Tibial nerve (tissue), 4 donors: ENCODE measurements around the gene BRINP3. TPM values are rescaled to one million over a fixed set of nuclear protein-coding genes. Genes with fewer than 3 reads are reported as not detected.

Source experiments
- DNase-seq, 2 donors: peaks; one replicate each; pipeline ENCODE4 v3.0.0-alpha.2; 2019; ENCODE audit warnings: low spot score in 2 of 2
- H3K27ac ChIP-seq, 4 donors: fragments of 200-600 bp; sonication (generic) in 3 of 4; one replicate each; pipeline ENCODE4 v1.5.1; 2017 to 2019; ENCODE audit warnings: mild to moderate bottlenecking in 1 of 4
- H3K27me3 ChIP-seq, 2 donors: fragments of 200-600 bp; sonication (generic) in 1 of 2; one replicate each; pipeline versions ENCODE4 v1.5.1 to v1.6.0; 2017 to 2019
- H3K36me3 ChIP-seq, 3 donors: fragments of 200-600 bp; sonication (generic); one replicate each; pipeline ENCODE4 v1.5.1; 2018 to 2019
- H3K4me1 ChIP-seq, 4 donors: fragments of 200-600 bp; sonication (generic) in 3 of 4; one replicate each; pipeline ENCODE4 v1.5.1; 2017 to 2019
- H3K4me3 ChIP-seq, 4 donors: fragments of 200-600 bp; sonication (generic) in 3 of 4; one replicate each; pipeline ENCODE4 v1.5.1; 2017 to 2019; ENCODE audit warnings: mild to moderate bottlenecking in 1 of 4, moderate library complexity in 1 of 4
- H3K9me3 ChIP-seq, 4 donors: fragments of 200-600 bp; sonication (generic) in 3 of 4; one replicate each; pipeline ENCODE4 v1.5.1; 2017 to 2019
- CTCF ChIP-seq, 5 experiments: fragments of 200-600 bp in 3 of 5; fragments of 450-650 bp in 2 of 5; sonication (generic) in 3 of 5; IDR thresholded peaks; one replicate each; pipeline ENCODE4 v1.5.1; 2016 to 2019; ENCODE audit warnings: antibody characterized with exemption in 5 of 5, mild to moderate bottlenecking in 3 of 5, moderate library complexity in 2 of 5
- EP300 ChIP-seq, 2 donors: sonication (generic); formaldehyde crosslinking; IDR thresholded peaks; one replicate each; pipeline ENCODE4 v1.6.1; 2017; ENCODE audit warnings: antibody characterized with exemption in 2 of 2, mild to moderate bottlenecking in 1 of 2
- POLR2A ChIP-seq, 2 donors: fragments of 450-650 bp; IDR thresholded peaks; one replicate each; pipeline ENCODE4 v1.6.1; 2017; ENCODE audit warnings: antibody characterized with exemption in 2 of 2, mild to moderate bottlenecking in 2 of 2, moderate library complexity in 2 of 2
- WGBS, 2 donors: methylation state at CpG; one replicate each; pipeline ENCODE4 v1.1.5; 2018; 5-methylcytosine and 5-hydroxymethylcytosine counted together
- total RNA-seq, 4 donors: library from RNA; depleted of rRNA; stranded (reverse); fragments of >200 nt; gene quantifications; one replicate each; pipeline ENCODE4 v1.1.0, GENCODE V29; 2016

BRINP3 gene
- total RNA-seq, 4 donors from 2014 or later = 0.20 to 0.21 TPM; not detected in 2

- TF ChIP-seq CTCF (IDR thresholded peaks at IDR 0.05) (no peak), POLR2A (IDR thresholded peaks at IDR 0.05) (no peak), EP300 (IDR thresholded peaks at IDR 0.05) (no peak)
- Histone ChIP-seq H3K27me3 (no peaks in the 10 kb centered on the region), H3K27ac (no peak overlapping the region), H3K9me3 (no peaks in the 10 kb centered on the region), H3K36me3 (no peaks in the 10 kb centered on the region), H3K4me3 (no peak overlapping the region), H3K4me1 (no peaks in the 10 kb centered on the region)
- DNase-seq = no peak
These were observed 138.8 kb downstream of the BRINP3 start for GRCh38 chr1:190338829-190339228.

- Histone ChIP-seq H3K27me3 (no peaks in the 10 kb centered on the region), H3K9me3 (no peaks in the 10 kb centered on the region), H3K4me3 (no peak overlapping the region), H3K36me3 (no peaks in the 10 kb centered on the region), H3K4me1 (no peaks in the 10 kb centered on the region), H3K27ac (no peak overlapping the region)
- no peak for TF ChIP-seq POLR2A (IDR thresholded peaks at IDR 0.05)
- no peak for TF ChIP-seq CTCF (IDR thresholded peaks at IDR 0.05)
- no peak for TF ChIP-seq EP300 (IDR thresholded peaks at IDR 0.05)
- WGBS, 2 donors = 81 to 82% methylated on average over 4 of the region's 4 CpGs
- DNase-seq = no peak
These were observed 148.8 kb downstream of the BRINP3 start for GRCh38 chr1:190328871-190329270.

GRCh38 chr1:190328361-190328760 lies 149.3 kb downstream of the BRINP3 start:
- Histone ChIP-seq H3K4me1 (no peaks in the 10 kb centered on the region), H3K4me3 (no peak overlapping the region), H3K27ac (no peak overlapping the region), H3K9me3 (no peaks in the 10 kb centered on the region), H3K36me3 (no peaks in the 10 kb centered on the region), H3K27me3 (no peaks in the 10 kb centered on the region)
- DNase-seq = no peak
- TF ChIP-seq EP300 (IDR thresholded peaks at IDR 0.05) (no peak), POLR2A (IDR thresholded peaks at IDR 0.05) (no peak), CTCF (IDR thresholded peaks at IDR 0.05) (no peak)

- 82 to 96% methylated on average over 3 of the region's 3 CpGs for WGBS, 2 donors
- TF ChIP-seq EP300 (IDR thresholded peaks at IDR 0.05) (no peak), CTCF (IDR thresholded peaks at IDR 0.05) (no peak), POLR2A (IDR thresholded peaks at IDR 0.05) (no peak)
- H3K36me3 ChIP-seq = no peaks in the 10 kb centered on the region
- no peak overlapping the region for H3K4me3 ChIP-seq
- H3K4me1 ChIP-seq = no peaks in the 10 kb centered on the region
- H3K27ac ChIP-seq = no peak overlapping the region
- no peaks in the 10 kb centered on the region for H3K9me3 ChIP-seq
- no peaks in the 10 kb centered on the region for H3K27me3 ChIP-seq
- DNase-seq = no peak
These were observed 150.4 kb downstream of the BRINP3 start for GRCh38 chr1:190327271-190327670.

DNA sequence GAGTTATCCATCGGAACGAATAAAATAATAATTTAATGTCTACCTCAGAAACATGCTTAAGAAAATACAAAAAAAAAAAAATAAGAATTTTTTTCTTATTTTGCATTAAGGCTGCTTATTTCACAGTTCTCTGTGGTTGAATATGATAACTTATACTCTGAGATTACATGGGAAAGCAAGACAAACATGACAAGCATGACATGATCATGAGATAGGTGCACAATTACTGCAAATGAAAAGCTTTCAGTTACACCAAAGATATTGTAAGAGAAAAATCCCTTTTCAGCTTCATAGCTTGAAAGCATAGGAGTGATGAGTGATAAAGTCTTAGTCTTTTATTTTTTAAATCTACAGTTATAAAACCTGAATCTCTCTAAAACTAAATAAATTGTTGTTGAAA lies 154.1 kb downstream of the BRINP3 start:
- no peaks in the 10 kb centered on the region for H3K9me3 ChIP-seq
- no peak overlapping the region for H3K4me3 ChIP-seq
- DNase-seq = no peak
- H3K36me3 ChIP-seq = no peaks in the 10 kb centered on the region
- no peaks in the 10 kb centered on the region for H3K27me3 ChIP-seq
- no peaks in the 10 kb centered on the region for H3K4me1 ChIP-seq
- 79 to 92% methylated on average over 2 of the region's 2 CpGs for WGBS, 2 donors
- no peak overlapping the region for H3K27ac ChIP-seq
- TF ChIP-seq EP300 (IDR thresholded peaks at IDR 0.05) (no peak), CTCF (IDR thresholded peaks at IDR 0.05) (no peak), POLR2A (IDR thresholded peaks at IDR 0.05) (no peak)
